ENCODE measurements around the gene SLC39A9.

The SLC39A9 gene

DNA sequence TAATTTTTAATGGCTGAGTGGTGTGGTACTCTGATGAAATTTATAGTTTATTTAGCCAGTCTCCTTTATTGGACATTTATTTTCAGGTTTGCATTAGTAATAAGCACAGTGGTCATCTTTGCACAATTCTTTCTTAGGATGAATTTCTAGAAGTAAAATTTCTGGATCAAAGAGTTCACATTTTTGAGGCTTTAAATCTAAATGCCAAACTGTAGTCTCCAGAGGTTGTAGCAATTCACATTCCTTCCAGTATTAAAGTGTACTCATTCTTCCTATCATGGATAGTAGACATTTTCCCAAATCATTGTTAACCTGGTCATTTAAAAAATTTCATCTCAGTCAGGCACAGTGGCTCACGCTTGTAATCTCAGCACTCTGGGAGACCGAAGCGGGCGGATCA, 24.8 kb downstream of the SLC39A9 start:
- no peak for DNase-seq (ENCODE audit: low read depth in 2 of 2, low spot score in 1 of 2)

DNA sequence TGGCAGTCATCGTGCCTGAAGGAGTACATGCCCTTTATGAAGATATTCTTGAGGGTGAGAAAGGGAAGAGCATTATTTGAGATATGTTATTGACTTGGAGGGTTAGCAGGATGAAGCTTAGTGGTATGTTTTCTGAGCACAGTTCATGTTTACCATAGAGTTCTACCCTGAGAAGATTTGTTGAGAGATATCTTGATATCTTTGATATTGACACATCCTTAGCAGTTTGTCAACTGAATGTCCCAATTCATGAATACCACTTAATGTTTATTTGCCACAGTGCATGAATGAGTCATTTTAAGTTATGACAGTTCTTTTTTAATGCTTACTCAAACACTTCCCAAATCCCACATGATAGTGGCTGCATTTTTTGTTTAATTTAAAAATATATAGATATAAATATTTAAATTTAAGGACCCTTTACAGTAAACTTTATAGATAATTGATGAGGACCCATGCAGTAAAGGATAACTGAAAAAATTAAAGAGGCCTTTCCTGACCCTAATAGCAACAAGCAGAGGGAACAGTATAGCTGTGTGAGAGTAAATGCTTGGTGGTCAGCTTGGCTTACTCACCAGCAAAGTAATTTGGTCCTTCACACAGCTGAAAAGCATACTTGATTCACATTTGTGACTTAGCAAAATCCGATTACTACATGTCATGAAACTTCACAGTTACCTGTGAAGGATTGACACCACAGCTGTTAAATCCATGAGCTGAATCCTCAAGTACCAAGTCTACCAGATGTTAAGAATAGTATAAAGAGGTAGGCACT, 25.8 kb downstream of the SLC39A9 start:
- no peak for DNase-seq (ENCODE audit: low read depth in 2 of 2, low spot score in 1 of 2)

- no peak for DNase-seq (ENCODE audit: low read depth in 2 of 2, low spot score in 1 of 2)
Observed at GRCh38 chr14:69427596-69427995, 29.1 kb downstream of the SLC39A9 start.

DNA sequence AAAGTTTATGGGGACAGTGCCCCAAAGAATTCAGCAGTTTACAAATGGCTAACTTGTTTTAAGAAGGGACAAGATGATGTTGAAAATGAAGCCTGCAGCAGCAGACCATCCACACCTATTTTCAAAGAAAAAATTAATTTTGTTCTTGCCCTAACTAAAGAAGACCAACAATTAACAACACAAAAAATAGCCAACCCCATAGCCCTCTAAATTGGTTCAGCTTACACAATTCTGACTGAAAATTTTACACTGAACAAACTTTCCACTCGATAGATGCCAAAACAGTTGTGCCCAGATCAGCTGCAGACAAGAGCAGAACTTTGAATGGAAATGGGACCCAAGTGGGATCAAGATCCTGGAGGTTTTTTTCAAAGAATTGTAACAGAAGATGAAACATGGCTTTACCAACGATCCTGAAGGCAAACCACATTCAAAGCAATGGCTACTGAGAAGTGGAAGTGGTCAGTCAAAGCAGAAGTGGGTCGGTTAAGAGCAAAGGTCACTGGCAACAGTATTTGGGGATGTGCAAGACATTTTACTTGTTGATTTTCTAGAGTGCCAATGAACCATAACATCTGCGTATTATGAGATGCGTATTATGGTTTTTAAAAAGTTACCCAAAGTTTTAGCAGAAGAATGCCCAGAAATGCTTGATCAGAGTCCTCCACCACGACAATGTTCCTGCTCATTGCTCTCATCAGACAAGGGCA, 30.0 kb downstream of the SLC39A9 start:
- no peak for DNase-seq (ENCODE audit: low read depth in 2 of 2, low spot score in 1 of 2)

DNA sequence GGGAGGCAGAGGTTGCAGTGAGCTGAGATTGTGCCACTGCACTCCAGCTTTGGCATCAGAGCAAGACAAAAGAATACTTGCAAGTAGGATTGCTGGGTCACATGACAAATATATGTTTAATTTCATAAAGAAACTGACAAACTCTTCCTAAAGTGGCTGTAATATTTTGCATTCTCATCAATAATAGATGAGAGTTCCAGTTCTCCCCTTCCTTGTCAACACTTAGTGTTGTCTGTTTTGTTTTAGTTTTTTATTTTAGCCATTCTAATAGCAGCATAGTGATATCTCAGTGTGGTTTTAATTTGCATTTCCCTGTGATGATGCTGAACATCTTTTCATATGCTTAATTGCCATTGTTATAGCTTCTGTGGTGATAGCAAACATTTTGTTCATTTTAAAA, 31.2 kb downstream of the SLC39A9 start:
- no peak for DNase-seq (ENCODE audit: low read depth in 2 of 2, low spot score in 1 of 2)

GRCh38 chr14:69430306-69430939, 31.9 kb downstream of the SLC39A9 start:
- no peak for DNase-seq (ENCODE audit: low read depth in 2 of 2, low spot score in 1 of 2)

DNA sequence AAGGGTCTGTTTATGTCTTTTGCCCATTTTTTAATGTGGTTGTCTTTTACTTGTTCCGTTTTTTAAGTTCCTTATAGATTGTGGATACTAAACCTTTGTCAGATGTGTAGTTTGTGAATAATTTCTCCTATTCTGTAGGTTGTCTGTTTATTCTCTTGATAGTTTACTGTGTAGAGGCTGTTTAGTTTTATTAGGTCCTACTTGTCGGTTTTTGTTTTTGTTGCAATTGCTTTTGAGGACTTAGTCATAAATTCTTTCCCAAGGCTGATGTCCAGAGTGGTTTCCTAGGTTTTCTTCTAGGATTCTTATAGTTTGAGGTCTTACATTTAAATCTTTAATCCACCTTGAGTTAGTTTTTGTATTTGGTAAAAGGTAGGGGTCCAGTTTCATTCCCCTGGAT, 33.9 kb downstream of the SLC39A9 start:
- no peak for DNase-seq (ENCODE audit: low read depth in 2 of 2, low spot score in 1 of 2)

- DNase-seq (ENCODE audit: low read depth in 2 of 2, low spot score in 1 of 2) = no peak
Observed at GRCh38 chr14:69439521-69440270, 41.2 kb downstream of the SLC39A9 start.

- DNase-seq (ENCODE audit: low read depth in 2 of 2, low spot score in 1 of 2) = no peak
Observed at GRCh38 chr14:69441948-69442347, 43.5 kb downstream of the SLC39A9 start.

DNA sequence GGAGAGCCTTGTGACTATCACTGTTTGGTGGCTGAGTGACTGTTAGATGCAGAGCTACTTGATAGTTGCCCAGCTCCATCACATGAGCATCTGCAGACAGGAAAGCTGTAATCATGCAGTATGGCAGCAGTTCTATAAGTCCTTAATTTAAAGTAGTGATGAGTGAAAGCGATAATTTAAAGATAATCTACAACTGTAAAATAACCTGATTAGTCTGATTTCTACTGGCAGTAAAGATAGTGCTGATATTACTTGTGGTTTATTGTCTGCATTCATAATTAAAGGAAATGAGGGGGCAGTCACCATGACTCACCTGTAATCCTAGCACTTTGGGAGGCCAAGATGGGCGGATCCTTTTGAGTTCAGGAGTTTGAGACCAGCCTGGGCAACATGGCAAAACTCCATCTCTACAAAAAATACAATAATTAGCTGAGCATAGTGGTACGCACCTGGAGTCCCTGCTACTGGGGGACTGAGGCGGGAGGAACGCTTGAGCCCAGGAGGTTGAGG, 44.9 kb downstream of the SLC39A9 start:
- DNase-seq (ENCODE audit: low read depth in 2 of 2, low spot score in 1 of 2) = no peak

DNA sequence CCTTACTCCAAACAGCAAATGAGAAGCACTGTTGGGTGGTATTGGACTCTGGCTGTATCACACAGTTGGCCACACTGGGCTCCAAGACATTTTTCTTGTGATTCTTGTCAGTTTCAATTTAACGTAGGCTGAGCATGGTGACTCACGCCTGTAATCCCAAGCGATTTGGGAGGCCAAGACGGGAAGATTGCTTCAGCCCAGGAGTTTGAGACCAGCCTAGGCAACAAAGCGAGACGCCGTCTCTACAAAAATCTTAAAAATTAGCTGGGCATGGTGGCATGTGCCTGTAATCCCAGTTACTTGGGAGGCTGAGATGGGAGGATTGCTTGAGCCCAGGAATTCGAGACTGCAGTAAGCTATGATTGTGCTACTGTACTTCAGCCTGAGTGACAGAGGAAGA, 50.7 kb downstream of the SLC39A9 start:
- DNase-seq (ENCODE audit: low read depth in 2 of 2, low spot score in 1 of 2) = no peak

DNA sequence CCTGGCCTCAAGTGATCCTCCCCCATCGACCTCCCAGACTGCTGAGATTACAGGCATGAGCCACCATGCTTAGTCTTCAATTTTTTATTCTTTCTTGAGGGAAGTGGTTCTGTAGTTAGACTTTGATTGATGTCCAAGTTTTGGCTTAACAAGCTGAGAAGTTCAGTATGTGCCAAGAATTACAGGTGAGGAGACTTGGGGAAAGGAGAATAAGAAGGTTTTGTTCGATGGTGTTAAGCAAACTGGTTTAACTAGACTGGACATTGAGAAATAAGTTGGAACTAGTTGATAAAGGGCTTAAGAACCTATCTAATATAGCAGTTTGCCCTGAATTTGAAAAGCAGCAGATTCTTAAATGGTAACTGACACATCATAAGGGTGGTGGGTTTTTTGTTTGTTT, 53.4 kb downstream of the SLC39A9 start:
- DNase-seq (ENCODE audit: low read depth in 2 of 2, low spot score in 1 of 2) = no peak

DNA sequence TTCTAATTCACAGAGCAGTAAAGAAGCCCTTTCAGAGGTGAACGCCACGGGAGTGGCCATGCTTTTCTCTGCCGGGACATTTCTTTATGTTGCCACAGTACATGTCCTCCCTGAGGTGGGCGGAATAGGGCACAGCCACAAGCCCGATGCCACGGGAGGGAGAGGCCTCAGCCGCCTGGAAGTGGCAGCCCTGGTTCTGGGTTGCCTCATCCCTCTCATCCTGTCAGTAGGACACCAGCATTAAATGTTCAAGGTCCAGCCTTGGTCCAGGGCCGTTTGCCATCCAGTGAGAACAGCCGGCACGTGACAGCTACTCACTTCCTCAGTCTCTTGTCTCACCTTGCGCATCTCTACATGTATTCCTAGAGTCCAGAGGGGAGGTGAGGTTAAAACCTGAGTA, 59.9 kb downstream of the SLC39A9 start:
- DNase-seq (ENCODE audit: low read depth in 2 of 2, low spot score in 1 of 2) = no peak

DNA sequence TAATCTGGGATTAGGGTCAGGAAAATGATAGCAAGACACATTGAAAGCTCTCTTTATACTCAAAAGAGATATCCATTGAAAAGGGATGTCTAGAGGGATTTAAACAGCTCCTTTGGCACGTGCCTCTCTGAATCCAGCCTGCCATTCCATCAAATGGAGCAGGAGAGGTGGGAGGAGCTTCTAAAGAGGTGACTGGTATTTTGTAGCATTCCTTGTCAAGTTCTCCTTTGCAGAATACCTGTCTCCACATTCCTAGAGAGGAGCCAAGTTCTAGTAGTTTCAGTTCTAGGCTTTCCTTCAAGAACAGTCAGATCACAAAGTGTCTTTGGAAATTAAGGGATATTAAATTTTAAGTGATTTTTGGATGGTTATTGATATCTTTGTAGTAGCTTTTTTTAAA, 60.6 kb downstream of the SLC39A9 start:
- DNase-seq (ENCODE audit: low read depth in 2 of 2, low spot score in 1 of 2) = no peak

DNA sequence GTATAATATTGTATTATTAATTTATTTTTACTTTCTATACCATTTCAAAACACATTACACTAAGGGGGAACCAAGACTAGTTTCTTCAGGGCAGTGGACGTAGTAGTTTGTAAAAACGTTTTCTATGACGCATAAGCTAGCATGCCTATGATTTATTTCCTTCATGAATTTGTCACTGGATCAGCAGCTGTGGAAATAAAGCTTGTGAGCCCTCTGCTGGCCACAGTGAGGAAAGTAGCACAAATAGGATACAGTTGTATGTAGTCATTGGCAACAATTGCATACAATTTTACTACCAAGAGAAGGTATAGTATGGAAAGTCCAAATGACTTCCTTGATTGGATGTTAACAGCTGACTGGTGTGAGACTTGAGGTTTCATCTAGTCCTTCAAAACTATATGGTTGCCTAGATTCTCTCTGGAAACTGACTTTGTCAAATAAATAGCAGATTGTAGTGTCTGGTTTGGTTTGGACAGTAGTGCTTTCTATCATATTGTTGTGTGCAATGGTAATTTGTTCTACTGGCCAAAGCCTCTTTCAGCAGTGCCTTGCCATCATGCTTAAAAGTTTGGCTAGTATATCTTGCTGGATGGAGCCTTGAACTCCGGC, 61.7 kb downstream of the SLC39A9 start:
- peak; percentile 7 to 14 for DNase-seq (ENCODE audit: low read depth in 2 of 2, low spot score in 1 of 2)

- no peak for DNase-seq (ENCODE audit: low read depth in 2 of 2, low spot score in 1 of 2)
Observed at GRCh38 chr14:69464379-69464778, 65.9 kb downstream of the SLC39A9 start.

DNA sequence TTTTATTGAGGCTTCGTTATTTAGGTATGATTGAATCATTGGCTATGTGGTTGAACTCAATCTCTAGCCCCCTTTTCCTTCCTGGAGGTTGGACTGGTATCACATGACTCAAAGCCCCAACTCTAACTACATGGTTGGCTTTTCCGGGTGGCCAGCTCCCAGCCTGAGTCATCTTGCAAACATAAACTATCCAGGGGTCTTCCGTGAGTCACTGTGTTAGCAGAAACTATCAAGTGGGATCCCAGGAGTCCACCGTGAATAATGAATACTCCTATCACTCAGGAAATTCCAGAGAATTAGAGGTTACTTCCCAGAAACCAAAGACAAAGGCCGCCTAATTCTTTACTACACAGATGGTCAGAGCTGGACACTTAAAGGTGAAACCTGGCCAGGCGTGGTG, 66.3 kb downstream of the SLC39A9 start:
- no peak for DNase-seq (ENCODE audit: low read depth in 2 of 2, low spot score in 1 of 2)

GRCh38 chr14:69468949-69469348, 70.5 kb downstream of the SLC39A9 start:
- DNase-seq (ENCODE audit: low read depth in 2 of 2, low spot score in 1 of 2) = no peak

DNA sequence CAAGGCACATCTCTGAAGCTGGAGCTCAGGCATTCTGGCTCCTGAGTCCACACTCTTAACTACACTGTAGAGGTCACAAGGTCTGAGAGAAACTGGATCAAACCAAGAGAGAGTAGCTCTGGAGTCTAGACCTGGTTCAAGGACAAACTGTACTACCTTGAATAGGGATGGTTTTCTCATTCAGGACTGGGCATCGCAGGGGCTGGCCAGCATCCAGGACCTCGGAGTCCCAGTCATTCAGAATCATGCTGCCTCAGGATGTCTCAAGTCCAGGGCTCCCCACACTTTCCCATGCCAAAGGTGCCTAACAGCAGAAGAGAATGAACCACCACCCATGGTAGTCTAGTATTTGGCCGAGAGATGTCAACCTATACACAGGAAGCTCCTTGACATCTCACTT, 72.9 kb downstream of the SLC39A9 start:
- DNase-seq (ENCODE audit: low read depth in 2 of 2, low spot score in 1 of 2) = no peak

DNA sequence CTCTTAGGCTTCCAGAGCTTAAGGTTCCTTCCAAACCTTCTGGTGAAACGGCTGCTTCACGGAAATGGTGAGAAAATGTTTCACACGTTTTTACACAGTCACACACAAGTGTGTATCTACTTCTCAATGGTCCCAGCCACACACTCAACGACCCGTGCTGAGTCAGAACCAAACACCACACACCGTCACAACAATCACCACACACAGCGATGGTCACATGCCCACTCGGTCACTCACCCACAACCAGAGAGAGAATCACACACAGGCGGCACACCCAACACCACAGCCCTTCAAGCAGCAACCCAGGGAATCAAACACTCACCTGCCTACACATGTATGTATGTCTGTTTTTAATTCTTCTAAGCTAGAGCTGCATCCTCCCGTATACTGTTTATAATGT, 73.4 kb downstream of the SLC39A9 start:
- DNase-seq (ENCODE audit: low read depth in 2 of 2, low spot score in 1 of 2) = no peak

GRCh38 chr14:69473260-69473659, 74.8 kb downstream of the SLC39A9 start:
- no peak for DNase-seq (ENCODE audit: low read depth in 2 of 2, low spot score in 1 of 2)
